WTC11 (cell line): ENCODE measurements around the gene SORL1. TPM values are rescaled to one million over a fixed set of nuclear protein-coding genes. Genes with fewer than 3 reads are reported as not detected.

Experiments
- ATAC-seq: fragments of 200-7000 bp; cut with Tn5 transposase; 2 replicates; pipeline ENCODE4 v1.10.0; 2021; ENCODE audit warnings: mild to moderate bottlenecking, moderate library complexity
- CTCF ChIA-PET: fragments of 300-600 bp; sonication (Branson Sonifier 250); formaldehyde crosslinking; loops from one replicate; lab custom pipeline; 2021; ENCODE audit warnings: antibody characterized with exemption; lab: Charles Lee
- POLR2A ChIA-PET: fragments of 350-600 bp; sonication (Branson Sonifier 250); formaldehyde crosslinking; loops from one replicate; lab custom pipeline; 2021; ENCODE audit warnings: antibody characterized with exemption; lab: Charles Lee
- DNase-seq: peaks from one replicate; pipeline ENCODE4 v3.0.0; 2021; ENCODE audit warnings: low spot score
- H3K27ac Mint-ChIP-seq: 2 replicates; pipeline ENCODE4 v1.8.0; 2021; ENCODE audit warnings: mixed read lengths
- H3K27me3 Mint-ChIP-seq: 2 replicates; pipeline ENCODE4 v1.8.0; 2021; ENCODE audit warnings: low read depth, mild to moderate bottlenecking, moderate library complexity, mixed read lengths
- H3K36me3 Mint-ChIP-seq: 2 replicates; pipeline ENCODE4 v1.8.0; 2021; ENCODE audit warnings: mixed read lengths
- H3K4me1 Mint-ChIP-seq: 2 replicates; pipeline ENCODE4 v1.8.0; 2022; ENCODE audit warnings: mixed read lengths
- H3K4me3 Mint-ChIP-seq: 2 replicates; pipeline ENCODE4 v1.8.0; 2021; ENCODE audit warnings: mild to moderate bottlenecking, moderate library complexity, mixed read lengths
- H3K9me3 Mint-ChIP-seq: 2 replicates; pipeline ENCODE4 v1.8.0; 2021; ENCODE audit warnings: mixed read lengths
- ESRRA ChIP-seq: sonication (generic); formaldehyde crosslinking; IDR thresholded peaks from 2 replicates; pipeline ENCODE4 v1.8.1; 2022; ENCODE audit warnings: mild to moderate bottlenecking, missing genetic modification reagents, borderline replicate concordance
- FOXK1 ChIP-seq: sonication (generic); formaldehyde crosslinking; IDR thresholded peaks from 2 replicates; pipeline ENCODE4 v1.8.0; 2022; ENCODE audit warnings: mild to moderate bottlenecking, moderate library complexity, missing genetic modification reagents
- IRF1 ChIP-seq: sonication (generic); formaldehyde crosslinking; IDR thresholded peaks from 2 replicates; pipeline ENCODE4 v1.8.0; 2023; ENCODE audit warnings: missing genetic modification reagents
- KAT7 ChIP-seq: sonication (generic); formaldehyde crosslinking; IDR thresholded peaks from 2 replicates; pipeline ENCODE4 v1.8.1; 2023; ENCODE audit warnings: missing genetic modification reagents, mild to moderate bottlenecking, borderline replicate concordance
- MXD4 ChIP-seq: fragments of 250-450 bp; sonication (Bioruptor Pico); IDR thresholded peaks from 2 replicates; pipeline ENCODE4 v1.8.0; 2021; ENCODE audit warnings: mild to moderate bottlenecking, moderate library complexity, borderline replicate concordance
- MYBL2 ChIP-seq: sonication (generic); formaldehyde crosslinking; IDR thresholded peaks from 2 replicates; pipeline ENCODE4 v1.8.1; 2023; ENCODE audit warnings: mild to moderate bottlenecking, moderate library complexity, missing genetic modification reagents
- NFATC4 ChIP-seq: fragments of 250-450 bp; sonication (Bioruptor Pico); IDR thresholded peaks from 2 replicates; pipeline ENCODE4 v1.9.0; 2021; ENCODE audit warnings: mild to moderate bottlenecking
- NR2C2 ChIP-seq: sonication (generic); formaldehyde crosslinking; IDR thresholded peaks from 2 replicates; pipeline ENCODE4 v1.8.0; 2022; ENCODE audit warnings: mild to moderate bottlenecking, missing genetic modification reagents
- RELA ChIP-seq: sonication (generic); formaldehyde crosslinking; IDR thresholded peaks from 2 replicates; pipeline ENCODE4 v1.8.1; 2022; ENCODE audit warnings: missing genetic modification reagents, mild to moderate bottlenecking, borderline replicate concordance
- RORB ChIP-seq: fragments of 250-450 bp; sonication (Bioruptor Pico); IDR thresholded peaks from 2 replicates; pipeline ENCODE4 v1.9.0; 2021; ENCODE audit warnings: mild to moderate bottlenecking
- SP1 ChIP-seq: sonication (generic); formaldehyde crosslinking; conservative IDR thresholded peaks from 2 replicates; pipeline ENCODE4 v1.8.1; 2022; ENCODE audit warnings: missing genetic modification reagents
- TCF7 ChIP-seq: sonication (generic); formaldehyde crosslinking; IDR thresholded peaks from 2 replicates; pipeline ENCODE4 v1.8.0; 2022; ENCODE audit warnings: mild to moderate bottlenecking, low read depth, missing genetic modification reagents, moderate library complexity
- TP53 ChIP-seq: sonication (generic); formaldehyde crosslinking; IDR thresholded peaks from 2 replicates; pipeline ENCODE4 v1.8.1; 2023; ENCODE audit warnings: mild to moderate bottlenecking, missing genetic modification reagents
- ZNF396 ChIP-seq: fragments of 250-450 bp; sonication (Bioruptor Pico); IDR thresholded peaks from 2 replicates; pipeline ENCODE4 v1.8.0; 2021; ENCODE audit warnings: mild to moderate bottlenecking, moderate library complexity, borderline replicate concordance
- ZNF532 ChIP-seq: fragments of 250-450 bp; sonication (Bioruptor Pico); IDR thresholded peaks from 2 replicates; pipeline ENCODE4 v1.9.0; 2021; ENCODE audit warnings: mild to moderate bottlenecking, borderline replicate concordance
- total RNA-seq: library from RNA; stranded (reverse); gene quantifications from 3 replicates; pipeline ENCODE4 v1.2.3, GENCODE V29; 2021
- TF ChIP-seq, protein P1 (sequence below): fragments of 250-450 bp; sonication (Bioruptor Pico); IDR thresholded peaks from 2 replicates; pipeline ENCODE4 v1.9.0; 2021; ENCODE audit warnings: mild to moderate bottlenecking
- TF ChIP-seq, protein P2 (sequence below): sonication (generic); formaldehyde crosslinking; IDR thresholded peaks from 2 replicates; pipeline ENCODE4 v1.8.0; 2022; ENCODE audit warnings: mild to moderate bottlenecking, missing genetic modification reagents
- TF ChIP-seq, protein P3 (sequence below): sonication (generic); formaldehyde crosslinking; IDR thresholded peaks from 2 replicates; pipeline ENCODE4 v1.8.0; 2022; ENCODE audit warnings: mild to moderate bottlenecking, missing genetic modification reagents
- TF ChIP-seq, protein P4 (sequence below): fragments of 250-450 bp; sonication (Bioruptor Pico); IDR thresholded peaks from 2 replicates; pipeline ENCODE4 v1.9.0; 2021; ENCODE audit warnings: moderate library complexity, mild to moderate bottlenecking, inconsistent platforms, borderline replicate concordance

The SORL1 gene
- total RNA-seq, 1 experiment from 2014 or later, result 87.1 TPM

- TF ChIP-seq ZNF532 (no peak), RELA (CRISPR knock-in tag) (no peak), TCF7 (CRISPR knock-in tag) (no peak), IRF1 (CRISPR knock-in tag) (no peak), FOXK1 (CRISPR knock-in tag) (no peak), ESRRA (no peak), RORB (CRISPR knock-in tag) (no peak), NFATC4 (CRISPR knock-in tag) (no peak), MYBL2 (CRISPR knock-in tag) (no peak)
- TF ChIP-seq, protein P1, sequence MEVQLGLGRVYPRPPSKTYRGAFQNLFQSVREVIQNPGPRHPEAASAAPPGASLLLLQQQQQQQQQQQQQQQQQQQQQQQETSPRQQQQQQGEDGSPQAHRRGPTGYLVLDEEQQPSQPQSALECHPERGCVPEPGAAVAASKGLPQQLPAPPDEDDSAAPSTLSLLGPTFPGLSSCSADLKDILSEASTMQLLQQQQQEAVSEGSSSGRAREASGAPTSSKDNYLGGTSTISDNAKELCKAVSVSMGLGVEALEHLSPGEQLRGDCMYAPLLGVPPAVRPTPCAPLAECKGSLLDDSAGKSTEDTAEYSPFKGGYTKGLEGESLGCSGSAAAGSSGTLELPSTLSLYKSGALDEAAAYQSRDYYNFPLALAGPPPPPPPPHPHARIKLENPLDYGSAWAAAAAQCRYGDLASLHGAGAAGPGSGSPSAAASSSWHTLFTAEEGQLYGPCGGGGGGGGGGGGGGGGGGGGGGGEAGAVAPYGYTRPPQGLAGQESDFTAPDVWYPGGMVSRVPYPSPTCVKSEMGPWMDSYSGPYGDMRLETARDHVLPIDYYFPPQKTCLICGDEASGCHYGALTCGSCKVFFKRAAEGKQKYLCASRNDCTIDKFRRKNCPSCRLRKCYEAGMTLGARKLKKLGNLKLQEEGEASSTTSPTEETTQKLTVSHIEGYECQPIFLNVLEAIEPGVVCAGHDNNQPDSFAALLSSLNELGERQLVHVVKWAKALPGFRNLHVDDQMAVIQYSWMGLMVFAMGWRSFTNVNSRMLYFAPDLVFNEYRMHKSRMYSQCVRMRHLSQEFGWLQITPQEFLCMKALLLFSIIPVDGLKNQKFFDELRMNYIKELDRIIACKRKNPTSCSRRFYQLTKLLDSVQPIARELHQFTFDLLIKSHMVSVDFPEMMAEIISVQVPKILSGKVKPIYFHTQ (CRISPR knock-in tag), result no peak
- TF ChIP-seq, all 79 proteins: peak for 0
Observed at GRCh38 chr11:121592708-121593107, 140.6 kb downstream of the SORL1 start (continued).

DNA sequence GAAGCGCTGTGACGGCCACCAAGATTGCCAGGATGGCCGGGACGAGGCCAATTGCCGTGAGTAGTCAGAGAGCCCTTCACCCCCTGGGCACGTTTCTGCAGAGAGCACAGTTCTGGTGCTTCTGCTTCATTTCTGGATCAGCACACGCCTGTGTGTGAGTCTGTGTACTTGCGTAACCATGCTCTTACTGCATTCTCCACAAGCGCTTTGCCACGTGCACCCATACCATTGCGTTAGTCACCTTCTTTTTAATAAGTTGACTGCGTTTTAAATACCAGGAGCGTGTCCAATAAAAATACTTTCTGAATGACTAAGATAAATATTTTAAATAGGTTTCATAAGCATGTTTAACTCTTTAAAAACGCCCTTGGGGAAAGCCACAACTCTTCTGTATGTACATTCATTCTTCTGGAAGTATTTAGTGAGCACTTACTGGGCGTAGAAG is 143.6 kb downstream of the SORL1 start:
- CTCF ChIA-PET, result no interaction called here
- POLR2A ChIA-PET, result no interaction called here
- Mint-ChIP-seq H3K27ac (no peak overlapping the region), H3K4me3 (no peak overlapping the region)
- TF ChIP-seq RELA (CRISPR knock-in tag) (no peak), SP1 (CRISPR knock-in tag) (no peak), NFATC4 (CRISPR knock-in tag) (no peak), MXD4 (CRISPR knock-in tag) (no peak), NR2C2 (CRISPR knock-in tag) (no peak), ZNF396 (no peak), KAT7 (CRISPR knock-in tag) (no peak), TP53 (CRISPR knock-in tag) (no peak)
- TF ChIP-seq, protein P2, sequence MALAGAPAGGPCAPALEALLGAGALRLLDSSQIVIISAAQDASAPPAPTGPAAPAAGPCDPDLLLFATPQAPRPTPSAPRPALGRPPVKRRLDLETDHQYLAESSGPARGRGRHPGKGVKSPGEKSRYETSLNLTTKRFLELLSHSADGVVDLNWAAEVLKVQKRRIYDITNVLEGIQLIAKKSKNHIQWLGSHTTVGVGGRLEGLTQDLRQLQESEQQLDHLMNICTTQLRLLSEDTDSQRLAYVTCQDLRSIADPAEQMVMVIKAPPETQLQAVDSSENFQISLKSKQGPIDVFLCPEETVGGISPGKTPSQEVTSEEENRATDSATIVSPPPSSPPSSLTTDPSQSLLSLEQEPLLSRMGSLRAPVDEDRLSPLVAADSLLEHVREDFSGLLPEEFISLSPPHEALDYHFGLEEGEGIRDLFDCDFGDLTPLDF (CRISPR knock-in tag), result no peak
- TF ChIP-seq, protein P3, sequence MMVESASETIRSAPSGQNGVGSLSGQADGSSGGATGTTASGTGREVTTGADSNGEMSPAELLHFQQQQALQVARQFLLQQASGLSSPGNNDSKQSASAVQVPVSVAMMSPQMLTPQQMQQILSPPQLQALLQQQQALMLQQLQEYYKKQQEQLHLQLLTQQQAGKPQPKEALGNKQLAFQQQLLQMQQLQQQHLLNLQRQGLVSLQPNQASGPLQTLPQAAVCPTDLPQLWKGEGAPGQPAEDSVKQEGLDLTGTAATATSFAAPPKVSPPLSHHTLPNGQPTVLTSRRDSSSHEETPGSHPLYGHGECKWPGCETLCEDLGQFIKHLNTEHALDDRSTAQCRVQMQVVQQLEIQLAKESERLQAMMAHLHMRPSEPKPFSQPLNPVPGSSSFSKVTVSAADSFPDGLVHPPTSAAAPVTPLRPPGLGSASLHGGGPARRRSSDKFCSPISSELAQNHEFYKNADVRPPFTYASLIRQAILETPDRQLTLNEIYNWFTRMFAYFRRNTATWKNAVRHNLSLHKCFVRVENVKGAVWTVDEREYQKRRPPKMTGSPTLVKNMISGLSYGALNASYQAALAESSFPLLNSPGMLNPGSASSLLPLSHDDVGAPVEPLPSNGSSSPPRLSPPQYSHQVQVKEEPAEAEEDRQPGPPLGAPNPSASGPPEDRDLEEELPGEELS (CRISPR knock-in tag), result no peak
- TF ChIP-seq, protein P4, sequence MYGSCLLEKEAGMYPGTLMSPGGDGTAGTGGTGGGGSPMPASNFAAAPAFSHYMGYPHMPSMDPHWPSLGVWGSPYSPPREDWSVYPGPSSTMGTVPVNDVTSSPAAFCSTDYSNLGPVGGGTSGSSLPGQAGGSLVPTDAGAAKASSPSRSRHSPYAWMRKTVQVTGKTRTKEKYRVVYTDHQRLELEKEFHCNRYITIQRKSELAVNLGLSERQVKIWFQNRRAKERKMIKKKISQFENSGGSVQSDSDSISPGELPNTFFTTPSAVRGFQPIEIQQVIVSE (CRISPR knock-in tag), result no peak
- TF ChIP-seq, all 79 proteins: peak for 0
- Mint-ChIP-seq H3K4me1 (no peaks in the 10 kb centered on the region), H3K9me3 (peaks cover 5% of the 10 kb centered on the region; the same call in 1 of the 2 replicates), H3K27me3 (no peaks in the 10 kb centered on the region), H3K36me3 (peaks cover 83% of the 10 kb centered on the region)
- DNase-seq (no peak), ATAC-seq (no peak)
